GM18519 (cell line): ENCODE data around the gene PRR7.

Experiments
- ATAC-seq: cut with Tn5 transposase; IDR thresholded peaks from one replicate; pipeline ENCODE4 v1.9.1; 2021; ENCODE audit warnings: mild to moderate bottlenecking, moderate library complexity; ENCODE audit not compliant: unreplicated experiment, low FRiP score

PRR7 gene

DNA sequence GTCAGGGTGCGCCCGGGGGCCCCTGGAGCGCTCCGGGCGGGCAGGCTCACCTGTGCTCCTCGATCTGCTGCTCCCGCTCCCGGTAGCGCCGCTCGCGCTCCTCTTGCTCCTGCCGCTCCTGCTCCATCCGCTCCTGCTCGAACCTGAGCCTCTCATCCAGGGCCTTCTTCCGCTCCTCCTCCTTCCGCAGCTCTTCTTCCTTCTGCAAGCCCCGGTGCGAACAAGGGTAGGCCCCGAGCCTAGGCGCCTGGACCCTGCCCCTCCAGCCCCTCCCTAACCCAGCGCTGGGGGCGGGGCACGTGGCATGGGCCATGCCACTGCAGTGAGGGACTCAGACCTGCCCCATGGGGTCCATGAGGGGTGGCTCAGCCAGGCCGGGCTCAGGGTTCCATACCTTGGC lies 20.2 kb downstream of the PRR7 start:
- ATAC-seq: no peak

GRCh38 chr5:177467436-177467835 lies 20.8 kb downstream of the PRR7 start:
- no peak for ATAC-seq

DNA sequence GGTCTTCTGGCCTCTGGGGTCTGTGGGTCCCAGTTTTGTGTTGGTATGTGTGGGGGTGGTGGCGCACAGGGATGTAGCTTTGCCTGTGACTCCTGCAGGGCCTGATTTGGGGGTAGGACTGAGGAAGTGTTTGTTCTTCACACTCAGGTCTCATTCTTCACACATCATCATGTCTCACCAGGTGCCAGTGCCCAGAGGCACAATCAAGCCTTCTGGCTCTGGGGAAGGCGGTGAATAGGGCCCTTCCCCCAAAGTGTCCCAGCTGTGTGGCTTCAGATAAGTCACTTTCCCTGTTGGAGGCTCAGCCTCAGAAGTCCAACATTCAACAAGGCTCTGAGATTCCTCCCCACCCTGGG lies 21.7 kb downstream of the PRR7 start:
- ATAC-seq: no peak

DNA sequence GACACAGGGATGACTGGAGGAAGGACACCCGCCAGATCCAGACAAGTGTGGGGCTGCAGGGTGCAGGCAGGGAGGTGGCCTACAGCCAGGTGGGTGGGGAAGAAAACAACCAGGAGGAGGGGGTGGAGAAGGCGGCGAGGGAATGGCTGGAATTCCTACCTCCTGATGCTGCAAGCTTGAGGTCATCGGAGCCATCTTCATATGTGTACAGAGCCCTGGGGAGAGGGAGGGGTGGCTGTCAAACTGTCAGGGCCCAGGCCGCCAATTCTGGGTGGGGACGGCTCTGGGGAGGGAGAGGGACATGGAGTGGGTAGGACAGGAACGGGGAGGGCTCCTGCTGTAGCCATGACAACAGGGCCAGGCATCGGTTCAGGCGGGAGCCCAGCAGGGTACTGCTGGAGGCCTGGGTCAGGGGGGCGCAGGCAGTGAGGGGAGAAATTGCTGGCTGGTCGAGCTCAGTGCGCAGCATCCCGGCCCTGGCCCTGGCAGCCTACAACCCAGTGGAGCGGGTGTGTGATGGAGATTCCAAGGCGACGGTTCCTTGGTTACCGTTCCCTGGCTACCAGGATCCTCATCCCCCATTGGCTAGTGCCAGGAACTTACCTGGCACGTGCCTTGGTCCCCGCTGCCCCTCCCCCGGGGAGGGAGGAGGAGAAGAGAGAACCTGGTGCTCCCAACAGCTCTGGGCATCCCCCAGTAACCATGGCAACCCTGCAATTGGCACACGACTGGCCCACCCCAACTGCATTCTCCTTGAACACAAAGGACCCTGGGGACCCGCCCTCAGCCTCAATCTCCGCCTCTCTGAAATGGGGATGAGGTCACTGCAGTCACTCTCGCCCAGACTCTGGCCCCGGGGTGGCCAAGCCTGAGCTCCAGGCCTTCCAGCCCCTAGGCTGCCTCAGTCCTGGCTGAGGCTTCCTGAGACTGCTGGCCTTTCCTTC lies 22.3 kb downstream of the PRR7 start:
- ATAC-seq: no peak

- ATAC-seq: no peak
These were observed 23.3 kb downstream of the PRR7 start for GRCh38 chr5:177469750-177470525.

DNA sequence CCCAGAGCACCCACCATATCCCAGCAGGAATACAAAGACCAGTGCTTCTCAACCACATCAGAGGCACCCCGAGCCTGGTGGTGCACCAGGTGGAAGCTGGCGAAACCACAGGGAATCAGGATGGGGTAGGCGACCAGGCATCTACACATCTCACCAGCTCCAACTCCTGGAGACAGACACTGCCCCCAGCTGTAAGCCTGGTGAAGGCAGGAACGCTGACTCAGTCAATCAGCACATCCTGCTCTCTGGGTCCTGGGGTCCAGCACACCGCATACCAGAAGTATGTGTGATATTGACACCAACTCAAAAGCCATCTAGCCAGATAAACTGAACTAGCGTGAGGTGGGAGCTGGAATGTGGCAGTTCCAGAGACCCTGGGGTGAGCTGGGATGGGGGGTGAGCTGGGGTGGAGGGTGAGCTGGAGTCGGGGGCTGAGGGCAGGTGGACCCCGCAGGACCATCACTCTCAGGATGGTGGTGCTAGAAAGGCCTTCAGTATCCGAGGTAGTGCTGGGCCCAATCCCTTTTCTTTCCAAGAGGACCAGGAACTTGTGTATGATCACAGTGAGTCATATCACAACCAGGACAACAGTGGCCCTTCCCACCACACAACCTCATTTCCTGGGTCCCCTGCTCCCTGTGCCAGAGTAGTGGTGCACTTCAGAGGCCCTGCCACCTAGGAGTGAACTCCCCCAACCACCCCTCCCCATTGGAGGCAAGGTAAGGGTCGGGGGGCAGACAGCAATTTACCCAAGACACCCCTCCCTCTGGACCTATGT lies 24.3 kb downstream of the PRR7 start:
- no peak for ATAC-seq

DNA sequence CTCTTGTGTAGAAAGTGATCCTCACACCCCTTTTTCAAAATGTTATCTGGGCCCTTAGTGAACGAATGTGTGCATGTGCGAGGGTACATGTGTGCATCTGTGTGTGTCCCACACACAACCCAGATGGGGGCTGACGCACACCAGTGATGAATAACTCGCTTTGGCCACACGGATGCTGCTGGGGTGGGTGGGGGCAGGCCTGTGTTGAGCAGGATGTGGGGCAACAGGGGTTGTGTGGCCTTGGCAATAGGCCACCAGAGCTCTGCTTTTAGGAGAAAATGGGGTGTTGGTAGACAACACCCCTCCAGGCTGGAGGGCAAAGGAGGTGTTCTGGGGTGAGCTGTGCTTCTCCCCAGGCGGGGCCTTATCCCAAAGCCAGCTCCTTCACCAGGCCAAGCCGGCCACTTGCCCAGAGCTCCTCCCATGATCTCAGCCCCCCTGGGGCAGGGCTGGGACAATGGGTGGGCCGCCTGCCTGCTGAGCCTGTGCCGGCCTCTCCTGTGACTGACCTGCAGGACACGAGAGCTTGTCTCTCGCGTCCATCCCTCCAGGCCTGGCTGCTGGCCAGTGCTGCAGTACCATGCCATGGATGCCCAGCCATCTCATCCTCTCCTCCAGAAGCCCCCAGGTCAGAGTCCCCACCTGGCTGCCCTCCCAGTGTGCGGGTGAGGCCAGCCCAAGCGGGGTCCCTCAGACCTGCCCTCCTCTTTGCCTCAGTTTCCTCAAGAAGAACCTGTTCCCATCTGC lies 25.2 kb downstream of the PRR7 start:
- no peak for ATAC-seq

GRCh38 chr5:177472460-177473442 lies 26.1 kb downstream of the PRR7 start:
- ATAC-seq: no peak

DNA sequence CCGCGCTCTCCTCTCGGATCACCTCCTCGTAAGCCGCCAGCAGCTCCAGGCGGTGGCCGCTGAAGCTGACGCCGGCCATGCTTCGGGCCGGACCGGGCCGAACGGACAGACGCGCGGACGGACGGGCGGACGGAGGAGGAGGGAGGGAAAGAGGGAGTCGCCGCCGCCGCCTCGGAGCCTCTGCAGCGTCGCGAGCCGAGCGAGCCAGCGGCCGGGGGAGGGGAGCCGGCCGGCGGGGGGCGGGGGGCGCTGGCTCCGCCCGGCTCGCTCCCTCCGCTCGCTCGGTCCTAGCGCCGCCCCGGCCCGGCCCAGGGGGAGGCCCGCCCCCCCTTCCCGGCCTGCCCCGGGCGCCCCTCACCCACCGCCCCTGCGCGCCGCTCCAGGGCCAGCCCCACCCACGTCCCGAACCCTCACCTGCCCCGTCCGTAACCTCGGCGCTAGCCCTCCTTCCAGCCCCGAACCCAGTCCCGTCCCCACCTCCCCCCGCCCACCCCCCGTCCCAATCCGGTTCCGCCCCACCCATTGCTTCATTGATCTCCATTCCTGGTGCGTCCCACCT lies 26.9 kb downstream of the PRR7 start, which contains the start of gene DBN1:
Gene DBN1, minus strand, starts transcription at position 192 of the 559 bp plus-strand sequence. Its CDS starts 113 bp downstream, at position 79.
- ATAC-seq: no peak

- ATAC-seq: no peak
These were observed 27.4 kb downstream of the PRR7 start for GRCh38 chr5:177474002-177474476.

DNA sequence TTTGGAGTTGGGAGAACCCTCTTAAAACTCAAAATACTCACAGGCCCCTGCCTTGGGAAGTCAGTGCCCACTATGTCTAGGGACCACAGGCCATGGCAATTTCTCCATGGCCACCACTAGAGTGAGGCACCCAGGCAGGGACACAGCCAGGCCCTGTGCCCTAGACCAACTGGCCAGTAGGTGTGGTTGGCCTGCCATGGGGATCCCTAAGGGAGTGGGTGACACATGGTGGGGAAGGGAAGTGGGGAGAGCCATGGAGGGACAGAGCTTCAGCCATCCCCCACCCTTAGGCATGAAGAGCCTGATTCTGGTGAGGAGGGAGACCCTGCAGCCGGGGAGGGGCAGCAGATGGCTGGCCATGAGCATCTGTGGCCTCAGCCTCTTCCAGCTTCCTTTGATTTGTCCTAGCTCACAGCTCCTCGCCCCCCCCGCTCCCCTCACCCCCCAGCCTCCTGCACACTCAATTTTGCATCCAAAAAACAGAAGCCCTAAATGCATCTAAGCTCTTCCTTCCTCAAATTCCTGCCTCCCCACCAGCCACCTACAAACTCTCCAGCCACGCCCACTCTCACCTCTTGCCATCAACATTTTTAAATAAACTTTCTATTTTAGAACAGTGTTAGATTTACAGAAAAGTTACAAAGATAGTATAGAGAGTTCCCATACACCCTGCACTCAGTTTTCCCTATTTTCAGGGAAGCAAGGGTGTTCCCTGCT lies 28.4 kb downstream of the PRR7 start:
- no peak for ATAC-seq

DNA sequence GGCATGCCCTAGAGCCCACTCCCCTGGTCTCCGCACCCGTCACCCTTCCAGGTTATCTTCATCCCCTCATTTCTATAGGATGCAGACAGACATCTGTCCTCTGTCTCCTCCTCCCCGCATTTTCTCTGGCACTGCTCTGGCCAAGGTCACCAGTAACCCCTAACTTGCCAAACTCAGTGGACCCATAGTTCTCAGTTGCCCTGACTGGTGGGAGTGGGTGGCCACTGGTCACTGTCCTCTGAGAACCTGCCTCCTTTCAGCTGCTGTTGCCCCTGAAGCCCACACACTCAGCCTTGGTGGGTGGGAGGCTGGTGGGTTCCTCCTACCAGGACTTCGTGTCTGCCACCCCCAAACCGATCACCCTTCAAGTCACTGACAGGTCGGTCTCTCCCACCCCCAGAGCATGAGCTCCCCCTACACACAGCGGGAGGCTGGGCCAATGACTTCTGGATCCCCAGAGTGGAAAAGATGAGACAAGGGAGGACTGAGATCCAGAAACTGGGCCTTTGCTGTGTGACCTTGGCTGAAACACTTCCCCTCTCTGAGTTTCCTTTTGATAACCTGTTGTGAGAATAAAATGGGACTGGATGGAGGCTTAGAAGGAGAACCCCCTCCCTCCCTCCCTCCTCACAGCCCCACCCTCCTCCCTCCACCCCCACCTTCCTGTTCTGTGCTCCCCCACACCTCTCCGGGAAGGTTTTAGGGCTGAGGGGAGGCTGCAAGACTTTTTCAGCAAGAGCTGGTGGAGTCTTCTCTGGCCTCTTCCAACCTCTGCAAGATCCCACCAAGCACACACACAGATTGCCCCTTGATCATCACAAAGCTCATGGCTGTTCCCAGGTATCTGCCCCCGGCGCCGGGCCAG lies 29.2 kb downstream of the PRR7 start:
- no peak for ATAC-seq

DNA sequence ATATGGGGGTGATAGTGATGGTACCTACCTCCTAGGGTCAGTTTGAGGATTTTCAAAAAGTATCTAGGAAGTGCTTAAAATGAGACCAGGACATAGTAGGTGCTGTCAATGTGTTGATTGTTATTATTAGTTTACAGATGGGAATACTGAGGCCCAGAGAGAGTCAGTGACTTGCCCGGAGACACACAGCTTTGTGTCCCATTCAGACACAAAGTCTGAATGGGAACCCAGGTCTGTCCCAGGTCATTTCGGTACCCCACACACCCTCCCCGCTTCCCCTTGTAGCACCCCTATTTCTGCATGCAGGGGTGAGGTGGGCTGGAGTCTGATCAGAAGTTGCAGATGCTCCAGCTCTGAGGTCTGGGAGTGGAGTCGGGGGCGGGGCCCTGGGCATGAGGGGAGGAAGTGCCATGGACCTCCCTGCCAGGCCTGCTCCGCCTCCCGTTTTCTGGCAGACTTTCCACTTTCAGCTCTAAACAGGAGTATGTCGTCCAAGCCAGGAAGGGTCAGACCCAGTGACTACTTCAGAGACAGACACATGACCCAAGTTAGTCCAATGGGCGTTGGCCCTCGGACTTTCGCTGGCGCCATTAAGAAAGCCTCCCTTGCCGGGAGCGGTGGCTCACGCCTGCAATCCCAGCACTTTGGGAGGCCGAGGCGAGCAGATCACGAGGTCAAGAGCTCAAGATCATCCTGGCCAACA lies 30.1 kb downstream of the PRR7 start:
- ATAC-seq: no peak

- no peak for ATAC-seq
These were observed 31.3 kb downstream of the PRR7 start for GRCh38 chr5:177477701-177478477.
